NB4 (cell line): Measurements from ENCODE around the gene THUMPD2.

ENCODE experiments used
- CTCF ChIP-seq: IDR thresholded peaks from one replicate; pipeline ENCODE4 v1.5.1; 2012; ENCODE audit warnings: low read depth, low read length
- POLR2A ChIP-seq: IDR thresholded peaks from 2 replicates; pipeline ENCODE4 v1.6.1; 2011; ENCODE audit warnings: mild to moderate bottlenecking; ENCODE audit not compliant: insufficient read length; ENCODE audit errors: extremely low read depth

GRCh38 chr2:39725401-39725800, 53.7 kb downstream of the THUMPD2 start:
- TF ChIP-seq CTCF (no peak), POLR2A (no peak)
